H1 (cell line): ENCODE measurements around the gene LIX1L. TPM values are rescaled to one million over a fixed set of nuclear protein-coding genes. Genes with fewer than 3 reads are reported as not detected.

Experiments
- BCL11A ChIP-seq, 2 experiments: IDR thresholded peaks; one replicate each; pipeline ENCODE4 v1.6.1; 2011; ENCODE audit warnings: low read depth in 2 of 2, low read length in 2 of 2, mild to moderate bottlenecking in 2 of 2
- CBX5 ChIP-seq: fragments of 300-800, 300-1000 bp; sonication (generic); IDR thresholded peaks from 2 replicates; pipeline ENCODE4 v1.7.1; 2016; ENCODE audit warnings: antibody characterized with exemption, low read length, low read depth
- CHD1 ChIP-seq: IDR thresholded peaks from 2 replicates; pipeline ENCODE4 v1.6.1; 2012; ENCODE audit warnings: low read depth, low read length, improper control_type of control experiment
- CTBP2 ChIP-seq: IDR thresholded peaks from 2 replicates; pipeline ENCODE4 v1.7.0; 2011; ENCODE audit warnings: borderline replicate concordance, mild to moderate bottlenecking, moderate library complexity, mixed read lengths, low read length; ENCODE audit not compliant: insufficient read depth, insufficient read length
- FOSL1 ChIP-seq: IDR thresholded peaks from 2 replicates; pipeline ENCODE4 v1.6.1; 2011; ENCODE audit warnings: mild to moderate bottlenecking, low read depth, low read length, moderate library complexity; ENCODE audit not compliant: insufficient read depth
- POLR2A ChIP-seq, 2 experiments: IDR thresholded peaks; 1 replicate in 1 of 2; 2 replicates in 1 of 2; pipeline ENCODE4 v1.6.1; 2011; ENCODE audit warnings: low read depth in 2 of 2, low read length in 2 of 2, mild to moderate bottlenecking in 2 of 2; ENCODE audit errors: control extremely low read depth in 1 of 2
- TAF1 ChIP-seq: IDR thresholded peaks from 2 replicates; pipeline ENCODE4 v1.6.1; 2011; ENCODE audit warnings: mild to moderate bottlenecking, low read depth, low read length
- TCF12 ChIP-seq: IDR thresholded peaks from 2 replicates; pipeline ENCODE4 v1.6.1; 2011; ENCODE audit warnings: low read depth, mild to moderate bottlenecking, low read length
- TEAD4 ChIP-seq: IDR thresholded peaks from 2 replicates; pipeline ENCODE4 v1.6.1; 2012; ENCODE audit warnings: low read depth, low read length, inconsistent platforms, mixed read lengths
- polyA plus RNA-seq, 7 experiments: library from polyadenylated mRNA; depleted of rRNA in 3 of 7; stranded (reverse) in 5 of 7; unstranded in 2 of 7; fragments of >200 nt in 5 of 7; fragments of 200-250 nt in 2 of 7; gene quantifications; 1 replicate in 5 of 7; 2 replicates in 1 of 7; 4 replicates in 1 of 7; pipeline versions ENCODE4 v1.2.1 to v1.2.3, GENCODE V29; 2011 to 2013; ENCODE audit warnings: missing spikeins in 2 of 7, mixed read lengths in 2 of 7
- total RNA-seq: library from RNA; stranded (reverse); fragmentation: NEBNext Ultra II Directional; extraction: Animal tissue kit (Norgen Biotek cat#: 25700); gene quantifications from 2 replicates; pipeline ENCODE4 v1.2.1, GENCODE V29; 2021
- TF ChIP-seq, protein P1 (sequence below): fragments of 300-600 bp; sonication (generic); IDR thresholded peaks from 2 replicates; pipeline ENCODE4 v1.7.1; 2012; ENCODE audit warnings: low read length, moderate library complexity, mild to moderate bottlenecking, inconsistent platforms; ENCODE audit not compliant: insufficient replicate concordance

The LIX1L gene
- total and polyA plus RNA-seq, 2 of the 8 experiments (the other 6 are each of a cell fraction or from before 2014, with no cell fraction given) = 2.9 to 3.7 TPM

DNA sequence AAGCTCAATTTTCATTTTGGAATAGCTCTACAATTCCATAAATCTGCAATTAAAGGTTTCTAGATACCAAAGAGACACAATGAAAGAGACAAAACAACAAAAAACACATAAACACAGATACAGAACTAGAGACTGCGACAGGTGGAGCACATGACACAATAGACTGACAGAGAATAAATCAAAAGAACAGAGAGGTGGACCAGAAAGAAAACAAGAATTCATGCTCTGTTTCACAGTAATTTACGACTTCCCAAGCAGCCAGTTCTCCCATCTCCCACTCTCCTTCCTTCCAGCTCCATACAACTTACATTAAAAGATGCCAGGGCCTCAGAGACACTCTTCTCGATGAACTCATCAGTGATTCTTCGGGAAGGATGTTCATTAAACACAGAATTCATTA, 15.4 kb downstream of the LIX1L start (continued):
- TF ChIP-seq, protein P1, sequence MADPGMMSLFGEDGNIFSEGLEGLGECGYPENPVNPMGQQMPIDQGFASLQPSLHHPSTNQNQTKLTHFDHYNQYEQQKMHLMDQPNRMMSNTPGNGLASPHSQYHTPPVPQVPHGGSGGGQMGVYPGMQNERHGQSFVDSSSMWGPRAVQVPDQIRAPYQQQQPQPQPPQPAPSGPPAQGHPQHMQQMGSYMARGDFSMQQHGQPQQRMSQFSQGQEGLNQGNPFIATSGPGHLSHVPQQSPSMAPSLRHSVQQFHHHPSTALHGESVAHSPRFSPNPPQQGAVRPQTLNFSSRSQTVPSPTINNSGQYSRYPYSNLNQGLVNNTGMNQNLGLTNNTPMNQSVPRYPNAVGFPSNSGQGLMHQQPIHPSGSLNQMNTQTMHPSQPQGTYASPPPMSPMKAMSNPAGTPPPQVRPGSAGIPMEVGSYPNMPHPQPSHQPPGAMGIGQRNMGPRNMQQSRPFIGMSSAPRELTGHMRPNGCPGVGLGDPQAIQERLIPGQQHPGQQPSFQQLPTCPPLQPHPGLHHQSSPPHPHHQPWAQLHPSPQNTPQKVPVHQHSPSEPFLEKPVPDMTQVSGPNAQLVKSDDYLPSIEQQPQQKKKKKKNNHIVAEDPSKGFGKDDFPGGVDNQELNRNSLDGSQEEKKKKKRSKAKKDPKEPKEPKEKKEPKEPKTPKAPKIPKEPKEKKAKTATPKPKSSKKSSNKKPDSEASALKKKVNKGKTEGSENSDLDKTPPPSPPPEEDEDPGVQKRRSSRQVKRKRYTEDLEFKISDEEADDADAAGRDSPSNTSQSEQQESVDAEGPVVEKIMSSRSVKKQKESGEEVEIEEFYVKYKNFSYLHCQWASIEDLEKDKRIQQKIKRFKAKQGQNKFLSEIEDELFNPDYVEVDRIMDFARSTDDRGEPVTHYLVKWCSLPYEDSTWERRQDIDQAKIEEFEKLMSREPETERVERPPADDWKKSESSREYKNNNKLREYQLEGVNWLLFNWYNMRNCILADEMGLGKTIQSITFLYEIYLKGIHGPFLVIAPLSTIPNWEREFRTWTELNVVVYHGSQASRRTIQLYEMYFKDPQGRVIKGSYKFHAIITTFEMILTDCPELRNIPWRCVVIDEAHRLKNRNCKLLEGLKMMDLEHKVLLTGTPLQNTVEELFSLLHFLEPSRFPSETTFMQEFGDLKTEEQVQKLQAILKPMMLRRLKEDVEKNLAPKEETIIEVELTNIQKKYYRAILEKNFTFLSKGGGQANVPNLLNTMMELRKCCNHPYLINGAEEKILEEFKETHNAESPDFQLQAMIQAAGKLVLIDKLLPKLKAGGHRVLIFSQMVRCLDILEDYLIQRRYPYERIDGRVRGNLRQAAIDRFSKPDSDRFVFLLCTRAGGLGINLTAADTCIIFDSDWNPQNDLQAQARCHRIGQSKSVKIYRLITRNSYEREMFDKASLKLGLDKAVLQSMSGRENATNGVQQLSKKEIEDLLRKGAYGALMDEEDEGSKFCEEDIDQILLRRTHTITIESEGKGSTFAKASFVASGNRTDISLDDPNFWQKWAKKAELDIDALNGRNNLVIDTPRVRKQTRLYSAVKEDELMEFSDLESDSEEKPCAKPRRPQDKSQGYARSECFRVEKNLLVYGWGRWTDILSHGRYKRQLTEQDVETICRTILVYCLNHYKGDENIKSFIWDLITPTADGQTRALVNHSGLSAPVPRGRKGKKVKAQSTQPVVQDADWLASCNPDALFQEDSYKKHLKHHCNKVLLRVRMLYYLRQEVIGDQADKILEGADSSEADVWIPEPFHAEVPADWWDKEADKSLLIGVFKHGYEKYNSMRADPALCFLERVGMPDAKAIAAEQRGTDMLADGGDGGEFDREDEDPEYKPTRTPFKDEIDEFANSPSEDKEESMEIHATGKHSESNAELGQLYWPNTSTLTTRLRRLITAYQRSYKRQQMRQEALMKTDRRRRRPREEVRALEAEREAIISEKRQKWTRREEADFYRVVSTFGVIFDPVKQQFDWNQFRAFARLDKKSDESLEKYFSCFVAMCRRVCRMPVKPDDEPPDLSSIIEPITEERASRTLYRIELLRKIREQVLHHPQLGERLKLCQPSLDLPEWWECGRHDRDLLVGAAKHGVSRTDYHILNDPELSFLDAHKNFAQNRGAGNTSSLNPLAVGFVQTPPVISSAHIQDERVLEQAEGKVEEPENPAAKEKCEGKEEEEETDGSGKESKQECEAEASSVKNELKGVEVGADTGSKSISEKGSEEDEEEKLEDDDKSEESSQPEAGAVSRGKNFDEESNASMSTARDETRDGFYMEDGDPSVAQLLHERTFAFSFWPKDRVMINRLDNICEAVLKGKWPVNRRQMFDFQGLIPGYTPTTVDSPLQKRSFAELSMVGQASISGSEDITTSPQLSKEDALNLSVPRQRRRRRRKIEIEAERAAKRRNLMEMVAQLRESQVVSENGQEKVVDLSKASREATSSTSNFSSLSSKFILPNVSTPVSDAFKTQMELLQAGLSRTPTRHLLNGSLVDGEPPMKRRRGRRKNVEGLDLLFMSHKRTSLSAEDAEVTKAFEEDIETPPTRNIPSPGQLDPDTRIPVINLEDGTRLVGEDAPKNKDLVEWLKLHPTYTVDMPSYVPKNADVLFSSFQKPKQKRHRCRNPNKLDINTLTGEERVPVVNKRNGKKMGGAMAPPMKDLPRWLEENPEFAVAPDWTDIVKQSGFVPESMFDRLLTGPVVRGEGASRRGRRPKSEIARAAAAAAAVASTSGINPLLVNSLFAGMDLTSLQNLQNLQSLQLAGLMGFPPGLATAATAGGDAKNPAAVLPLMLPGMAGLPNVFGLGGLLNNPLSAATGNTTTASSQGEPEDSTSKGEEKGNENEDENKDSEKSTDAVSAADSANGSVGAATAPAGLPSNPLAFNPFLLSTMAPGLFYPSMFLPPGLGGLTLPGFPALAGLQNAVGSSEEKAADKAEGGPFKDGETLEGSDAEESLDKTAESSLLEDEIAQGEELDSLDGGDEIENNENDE = no peak
- no peak for TF ChIP-seq CHD1
- TF ChIP-seq TAF1 = no peak
- TF ChIP-seq CTBP2 = no peak
- no peak for TF ChIP-seq POLR2A (IDR thresholded peaks at IDR 0.05; ENCODE audit: control extremely low read depth in 1 of 2, low read depth in 2 of 2, low read length in 2 of 2)
- no peak for TF ChIP-seq CBX5
- TF ChIP-seq TEAD4 = no peak
- TF ChIP-seq TCF12 = no peak
- no peak for TF ChIP-seq BCL11A (IDR thresholded peaks at IDR 0.05; ENCODE audit: low read depth in 2 of 2, low read length in 2 of 2)
- TF ChIP-seq FOSL1 = no peak
